Activated CD4-positive, alpha-beta T cell treated with anti-CD3 and anti-CD28 coated beads, Interleukin-2, amount 50 U/mL, for 16 hours (primary cell): Measurements from ENCODE around the gene GPC6.
"Not testable (repeated sequence)": the region's sequence is repeated elsewhere in the genome, so short reads cannot be mapped to it uniquely, and the experiment has no call there.

Experiments
- DNase-seq: peaks from one replicate; pipeline ENCODE4 v3.0.0-alpha.2; 2020

The GPC6 gene

GRCh38 chr13:94192431-94192975 lies 965.9 kb downstream of the GPC6 start:
- DNase-seq = peak; percentile 21

GRCh38 chr13:94195715-94196114 lies 969.1 kb downstream of the GPC6 start:
- no peak for DNase-seq

GRCh38 chr13:94196413-94196812 lies 969.8 kb downstream of the GPC6 start:
- no peak for DNase-seq

GRCh38 chr13:94198681-94199080 lies 972.1 kb downstream of the GPC6 start:
- DNase-seq = no peak

GRCh38 chr13:94199135-94199534 lies 972.5 kb downstream of the GPC6 start:
- DNase-seq = no peak

- DNase-seq = no peak
These were observed 974.4 kb downstream of the GPC6 start for GRCh38 chr13:94201022-94201421.

- no peak for DNase-seq
These were observed 977.6 kb downstream of the GPC6 start for GRCh38 chr13:94204163-94204562.

GRCh38 chr13:94204946-94205345 lies 978.3 kb downstream of the GPC6 start:
- no peak for DNase-seq

- DNase-seq = no peak
These were observed 979.3 kb downstream of the GPC6 start for GRCh38 chr13:94205896-94206295.

GRCh38 chr13:94209117-94209516 lies 982.5 kb downstream of the GPC6 start:
- no peak for DNase-seq

- DNase-seq = not testable (repeated sequence)
These were observed 983.3 kb downstream of the GPC6 start for GRCh38 chr13:94209913-94210312.

GRCh38 chr13:94210816-94211215 lies 984.2 kb downstream of the GPC6 start:
- DNase-seq = peak; percentile 29

GRCh38 chr13:94212196-94212595 lies 985.6 kb downstream of the GPC6 start:
- DNase-seq = no peak

GRCh38 chr13:94214121-94214520 lies 987.5 kb downstream of the GPC6 start:
- DNase-seq = no peak

- no peak for DNase-seq
These were observed 988.4 kb downstream of the GPC6 start for GRCh38 chr13:94214975-94215374.

- DNase-seq = no peak
These were observed 989.9 kb downstream of the GPC6 start for GRCh38 chr13:94216476-94216875.

- DNase-seq = no peak
These were observed 990.8 kb downstream of the GPC6 start for GRCh38 chr13:94217370-94217769.

- no peak for DNase-seq
These were observed 991.9 kb downstream of the GPC6 start for GRCh38 chr13:94218537-94218936.

GRCh38 chr13:94218951-94219350 lies 992.3 kb downstream of the GPC6 start:
- no peak for DNase-seq

GRCh38 chr13:94224670-94225069 lies 998.1 kb downstream of the GPC6 start:
- no peak for DNase-seq

- DNase-seq = no peak
These were observed 1000.8 kb downstream of the GPC6 start for GRCh38 chr13:94227255-94227879.

- no peak for DNase-seq
These were observed 1002.2 kb downstream of the GPC6 start for GRCh38 chr13:94228763-94229162.

GRCh38 chr13:94232161-94232950 lies 1005.7 kb downstream of the GPC6 start:
- DNase-seq = no peak

GRCh38 chr13:94232956-94233355 lies 1006.3 kb downstream of the GPC6 start:
- DNase-seq = no peak
